Measurements from ENCODE around the gene KCNE4. TPM values are rescaled to one million over a fixed set of nuclear protein-coding genes. Genes with fewer than 3 reads are reported as not detected.

KCNE4 gene
- total RNA-seq, 3 donors from 2014 or later: 0.55 to 5.8 (median 2.0) TPM

DNA sequence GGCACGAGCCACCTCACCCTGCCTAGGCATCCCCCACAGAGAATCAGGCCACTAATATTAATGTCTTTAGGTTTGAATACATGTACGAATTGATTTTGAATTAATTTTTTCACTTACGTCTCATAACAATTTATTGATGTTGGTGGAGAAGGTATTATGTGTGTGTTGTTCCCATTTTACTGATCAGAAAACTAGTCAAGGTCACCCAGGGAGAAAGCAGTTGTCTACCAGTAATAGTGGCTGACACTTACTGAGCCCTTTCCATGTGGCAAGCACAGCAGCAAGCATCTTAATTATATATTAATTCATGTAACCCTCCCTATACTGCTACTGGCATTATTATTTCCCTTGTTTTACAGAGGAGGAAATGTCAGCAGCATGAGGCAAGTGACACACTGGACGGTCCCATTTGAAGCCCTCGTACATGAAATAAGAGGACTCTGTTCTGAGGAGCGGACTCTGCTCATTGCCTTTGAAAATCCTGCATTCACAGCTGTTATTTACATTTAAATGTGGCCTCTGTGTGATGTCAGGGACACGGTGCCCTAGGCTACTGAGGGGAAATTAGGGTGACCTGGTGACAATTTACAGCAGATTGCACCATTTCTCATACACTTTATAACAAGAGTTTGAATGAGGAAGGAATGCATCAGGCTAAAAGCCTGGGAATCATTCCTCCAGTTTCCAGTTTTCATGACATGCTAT, 30.9 kb upstream of the KCNE4 start:
- intact Hi-C loops (cut with DNase I, micrococcal nuclease): no loop called here
- Histone ChIP-seq H3K4me1 (ENCODE audit: low read depth) (no peaks in the 10 kb centered on the region), H3K4me3 (no peak overlapping the region), H3K36me3 (ENCODE audit: low read depth) (no peaks in the 10 kb centered on the region), H3K9me3 (no peaks in the 10 kb centered on the region)
- TF ChIP-seq, protein P1, sequence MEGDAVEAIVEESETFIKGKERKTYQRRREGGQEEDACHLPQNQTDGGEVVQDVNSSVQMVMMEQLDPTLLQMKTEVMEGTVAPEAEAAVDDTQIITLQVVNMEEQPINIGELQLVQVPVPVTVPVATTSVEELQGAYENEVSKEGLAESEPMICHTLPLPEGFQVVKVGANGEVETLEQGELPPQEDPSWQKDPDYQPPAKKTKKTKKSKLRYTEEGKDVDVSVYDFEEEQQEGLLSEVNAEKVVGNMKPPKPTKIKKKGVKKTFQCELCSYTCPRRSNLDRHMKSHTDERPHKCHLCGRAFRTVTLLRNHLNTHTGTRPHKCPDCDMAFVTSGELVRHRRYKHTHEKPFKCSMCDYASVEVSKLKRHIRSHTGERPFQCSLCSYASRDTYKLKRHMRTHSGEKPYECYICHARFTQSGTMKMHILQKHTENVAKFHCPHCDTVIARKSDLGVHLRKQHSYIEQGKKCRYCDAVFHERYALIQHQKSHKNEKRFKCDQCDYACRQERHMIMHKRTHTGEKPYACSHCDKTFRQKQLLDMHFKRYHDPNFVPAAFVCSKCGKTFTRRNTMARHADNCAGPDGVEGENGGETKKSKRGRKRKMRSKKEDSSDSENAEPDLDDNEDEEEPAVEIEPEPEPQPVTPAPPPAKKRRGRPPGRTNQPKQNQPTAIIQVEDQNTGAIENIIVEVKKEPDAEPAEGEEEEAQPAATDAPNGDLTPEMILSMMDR (IDR thresholded peaks at IDR 0.05): no peak
- no peak for DNase-seq
- ATAC-seq: no peak

- Histone ChIP-seq H3K4me1 (ENCODE audit: low read depth) (no peaks in the 10 kb centered on the region), H3K36me3 (ENCODE audit: low read depth) (no peaks in the 10 kb centered on the region), H3K9me3 (no peaks in the 10 kb centered on the region), H3K4me3 (no peak overlapping the region)
- ATAC-seq: peak; percentile 66
- intact Hi-C loops (cut with DNase I, micrococcal nuclease): no loop called here
- TF ChIP-seq, protein P1 (IDR thresholded peaks at IDR 0.05): no peak
- DNase-seq: no peak
These were observed 25.5 kb upstream of the KCNE4 start for GRCh38 chr2:223026357-223027110.

DNA sequence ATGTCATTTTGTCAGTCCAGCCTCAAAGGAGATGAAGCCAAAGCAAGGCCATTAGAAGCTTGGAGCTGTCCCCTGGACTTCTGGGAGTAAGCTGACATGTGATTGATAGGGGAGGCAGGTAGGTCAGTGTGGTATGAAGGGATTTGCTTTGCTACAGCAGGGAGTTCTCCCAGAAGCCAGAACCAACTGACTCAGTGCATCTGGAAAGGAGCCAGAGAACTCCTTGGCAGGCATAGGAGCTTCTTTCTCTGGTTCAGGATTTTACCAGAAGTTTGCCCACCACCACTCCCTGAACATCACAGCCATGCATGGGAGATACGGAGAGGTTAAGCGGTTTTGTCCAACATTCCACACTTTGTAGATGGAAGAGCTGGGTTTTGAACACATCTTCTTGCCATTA, 24.5 kb upstream of the KCNE4 start:
- H3K36me3 ChIP-seq (ENCODE audit: low read depth): no peaks in the 10 kb centered on the region
- peaks cover 6% of the 10 kb centered on the region for H3K9me3 ChIP-seq
- DNase-seq (no peak), ATAC-seq (peak; percentile 14)
- TF ChIP-seq, protein P1 (IDR thresholded peaks at IDR 0.05): no peak
- intact Hi-C loops (cut with DNase I, micrococcal nuclease): no loop called here
- H3K4me1 ChIP-seq (ENCODE audit: low read depth): no peaks in the 10 kb centered on the region
- no peak overlapping the region for H3K4me3 ChIP-seq

DNA sequence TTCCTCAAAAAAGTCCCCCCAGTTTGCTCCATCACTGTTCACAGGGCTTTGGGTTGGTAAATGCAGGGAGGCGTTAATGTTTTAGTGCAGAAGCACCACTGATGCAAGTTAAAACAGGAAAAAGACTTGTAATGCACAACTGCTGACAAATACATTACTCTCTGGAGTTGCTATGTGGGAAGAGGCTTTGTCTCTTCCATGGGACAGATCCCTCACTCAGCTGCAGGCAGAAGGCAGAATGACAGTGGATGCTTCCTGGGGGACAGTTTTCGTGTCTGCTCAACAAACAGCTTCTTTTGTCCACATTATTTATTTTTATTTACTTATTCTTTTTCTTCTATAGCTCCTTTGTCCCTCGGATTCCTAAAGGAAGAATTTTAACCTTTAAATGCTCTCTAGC, 22.7 kb upstream of the KCNE4 start:
- H3K9me3 ChIP-seq: peaks cover 9% of the 10 kb centered on the region
- H3K36me3 ChIP-seq (ENCODE audit: low read depth): no peaks in the 10 kb centered on the region
- intact Hi-C loops (cut with DNase I, micrococcal nuclease): no loop called here
- ATAC-seq (no peak), DNase-seq (no peak)
- no peak overlapping the region for H3K4me3 ChIP-seq
- TF ChIP-seq, protein P1 (IDR thresholded peaks at IDR 0.05): no peak
- no peaks in the 10 kb centered on the region for H3K4me1 ChIP-seq (ENCODE audit: low read depth)

DNA sequence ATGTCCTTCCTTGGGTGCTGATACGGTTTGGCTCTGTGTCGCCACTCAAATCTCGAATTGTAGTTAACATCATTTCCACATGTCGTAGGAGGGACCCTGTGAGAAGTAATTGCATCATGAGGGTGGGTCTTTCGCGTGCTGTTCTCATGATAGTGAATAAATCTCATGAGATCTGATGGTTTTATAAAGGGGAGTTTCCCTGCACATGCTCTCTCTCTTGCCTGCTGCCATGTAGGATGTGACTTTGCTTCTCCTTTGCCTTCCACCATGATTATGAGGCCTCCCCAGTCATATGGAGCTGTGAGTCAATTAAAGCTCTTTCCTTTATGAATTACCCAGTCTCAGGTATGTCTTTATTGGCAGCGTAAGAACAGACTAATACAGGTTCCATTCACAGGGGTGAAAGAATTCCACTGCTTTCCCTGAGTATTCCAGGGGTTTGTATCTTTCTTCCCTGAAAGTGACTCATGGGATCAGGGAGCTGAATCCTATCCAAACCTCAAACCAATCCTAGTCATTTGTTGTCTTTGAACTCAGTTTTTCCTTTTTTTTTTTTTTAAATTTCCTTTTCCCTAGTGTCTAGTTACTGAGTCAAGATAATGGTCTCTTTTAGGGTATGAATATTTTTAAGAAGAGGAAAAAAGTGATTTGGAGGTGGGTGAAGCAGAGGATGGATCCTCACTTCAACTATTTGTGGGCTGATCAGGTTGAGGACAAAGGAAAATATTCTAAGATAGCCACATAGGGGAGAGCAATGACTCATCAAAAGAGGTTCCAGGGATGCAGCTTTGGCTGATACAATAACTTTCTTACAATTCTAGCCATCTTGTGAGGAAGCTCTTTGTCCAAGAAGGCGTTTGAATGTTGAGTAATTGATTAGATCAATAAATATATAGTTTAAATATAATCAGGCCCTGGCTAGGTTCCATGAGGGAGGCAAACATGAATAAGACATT, 19.5 kb upstream of the KCNE4 start:
- intact Hi-C loops (cut with DNase I, micrococcal nuclease): no loop called here
- Histone ChIP-seq H3K9me3 (peaks cover 9% of the 10 kb centered on the region), H3K4me3 (no peak overlapping the region), H3K36me3 (ENCODE audit: low read depth) (no peaks in the 10 kb centered on the region), H3K4me1 (ENCODE audit: low read depth) (no peaks in the 10 kb centered on the region)
- DNase-seq (no peak), ATAC-seq (no peak)
- TF ChIP-seq, protein P1 (IDR thresholded peaks at IDR 0.05): no peak

Data from mucosa of descending colon (tissue), 3 donors.